BLaER1 treated with 17β-estradiol and CSF1 and Interleukin-3, amounts not matched to agents 10 nM and 100 nM (cell line): Measurements from ENCODE around the gene MPRIP.
A peak's percentile ranks its signal among the peaks of the same experiment; 100 is the strongest.

Experiments
- H3K27ac ChIP-seq, 11 experiments: shearing (Covaris generic); formaldehyde crosslinking; 2 replicates each; pipeline ENCODE4 v1.8.1; 2022
- H3K27me3 ChIP-seq, 11 experiments: shearing (Covaris generic); formaldehyde crosslinking; 2 replicates each; pipeline ENCODE4 v1.8.1; 2022
- H3K36me3 ChIP-seq, 11 experiments: shearing (Covaris generic); formaldehyde crosslinking; 2 replicates each; pipeline ENCODE4 v1.8.1; 2022
- H3K4me1 ChIP-seq, 10 experiments: shearing (Covaris generic); formaldehyde crosslinking; 2 replicates each; pipeline ENCODE4 v1.8.1; 2022
- H3K4me2 ChIP-seq, 11 experiments: shearing (Covaris generic); formaldehyde crosslinking; 2 replicates each; pipeline ENCODE4 v1.8.1; 2022
- H3K4me3 ChIP-seq, 10 experiments: shearing (Covaris generic); formaldehyde crosslinking; 2 replicates each; pipeline ENCODE4 v1.8.1; 2022
- H3K9ac ChIP-seq, 11 experiments: shearing (Covaris generic); formaldehyde crosslinking; 2 replicates each; pipeline ENCODE4 v1.8.1; 2022
- H3K9me3 ChIP-seq, 11 experiments: shearing (Covaris generic); formaldehyde crosslinking; replicated peaks in 1 of 11; 2 replicates each; pipeline ENCODE4 v1.8.1; 2022
- H4K20me1 ChIP-seq, 11 experiments: shearing (Covaris generic); formaldehyde crosslinking; 2 replicates each; pipeline ENCODE4 v1.8.1; 2022
- Cebpa-rat ChIP-seq, 11 experiments: shearing (Covaris generic); IDR thresholded peaks; 2 replicates each; pipeline ENCODE4 v1.8.1; 2022

MPRIP gene

GRCh38 chr17:17051791-17052461 lies 9.7 kb downstream of the MPRIP start:
- Histone ChIP-seq H4K20me1 (peaks cover 61 to 99% (median 94%) of the 10 kb centered on the region in 11 experiments; a peak in 21 of 22 replicates), H3K4me3 (peak overlapping the region in 8 of 10 experiments; percentile 1 to 51 (median 36); a peak in 13 of 20 replicates), H3K4me1 (peaks cover 74 to 100% (median 100%) of the 10 kb centered on the region in 10 experiments), H3K9me3 (peaks cover 0 to 1% (median 0%) of the 10 kb centered on the region in 11 experiments; a peak in 3 of 22 replicates), H3K4me2 (peak overlapping the region; percentile 87 to 99 (median 95)), H3K27me3 (no peaks in the 10 kb centered on the region), H3K9ac (peak overlapping the region in 10 of 11 experiments; percentile 5 to 75 (median 66); a peak in 17 of 22 replicates), H3K36me3 (peaks cover 0 to 19% (median 2%) of the 10 kb centered on the region in 11 experiments; a peak in 5 of 22 replicates), H3K27ac (peak overlapping the region in 9 of 11 experiments; percentile 57 to 82 (median 74); a peak in 19 of 22 replicates)
- TF ChIP-seq Cebpa-rat (IDR thresholded peaks at IDR 0.05) = peak in 1 of 11 experiments; percentile 13; a peak in 1 of 22 replicates

GRCh38 chr17:17052462-17053221 lies 10.4 kb downstream of the MPRIP start:
- H3K4me1 ChIP-seq = peaks cover 71 to 100% (median 100%) of the 10 kb centered on the region in 10 experiments
- H3K4me2 ChIP-seq = peak overlapping the region; percentile 87 to 99 (median 95)
- no peaks in the 10 kb centered on the region for H3K9me3 ChIP-seq
- H3K27ac ChIP-seq = peak overlapping the region in 9 of 11 experiments; percentile 57 to 82 (median 74); a peak in 18 of 22 replicates
- peaks cover 0 to 27% (median 9%) of the 10 kb centered on the region in 11 experiments; a peak in 15 of 22 replicates for H3K36me3 ChIP-seq
- no peaks in the 10 kb centered on the region for H3K27me3 ChIP-seq
- H4K20me1 ChIP-seq = peaks cover 62 to 99% (median 96%) of the 10 kb centered on the region in 11 experiments; a peak in 21 of 22 replicates
- peak overlapping the region in 10 of 11 experiments; percentile 5 to 75 (median 66); a peak in 17 of 22 replicates for H3K9ac ChIP-seq
- peak overlapping the region in 8 of 10 experiments; percentile 1 to 51 (median 36); a peak in 12 of 20 replicates for H3K4me3 ChIP-seq
- TF ChIP-seq Cebpa-rat (IDR thresholded peaks at IDR 0.05) = no peak

GRCh38 chr17:17053446-17054379 lies 11.5 kb downstream of the MPRIP start:
- H3K27ac ChIP-seq = peak overlapping the region in 9 of 11 experiments; percentile 57 to 82 (median 74); a peak in 15 of 22 replicates
- H3K27me3 ChIP-seq = no peaks in the 10 kb centered on the region
- H3K4me2 ChIP-seq = peak overlapping the region; percentile 87 to 99 (median 95)
- H3K36me3 ChIP-seq = peaks cover 0 to 37% (median 16%) of the 10 kb centered on the region in 11 experiments; a peak in 16 of 22 replicates
- peaks cover 61 to 99% (median 96%) of the 10 kb centered on the region in 11 experiments; a peak in 21 of 22 replicates for H4K20me1 ChIP-seq
- peaks cover 61 to 100% (median 100%) of the 10 kb centered on the region in 10 experiments for H3K4me1 ChIP-seq
- no peak for TF ChIP-seq Cebpa-rat (IDR thresholded peaks at IDR 0.05)
- no peaks in the 10 kb centered on the region for H3K9me3 ChIP-seq
- peak overlapping the region in 7 of 11 experiments; percentile 54 to 75 (median 67); a peak in 12 of 22 replicates for H3K9ac ChIP-seq
- peak overlapping the region in 2 of 10 experiments; percentile 3 to 35; a peak in 5 of 20 replicates for H3K4me3 ChIP-seq

- Histone ChIP-seq H3K27ac (peak overlapping the region in 4 of 11 experiments; percentile 22 to 82 (median 65); a peak in 5 of 22 replicates), H3K4me3 (no peak overlapping the region), H3K27me3 (no peaks in the 10 kb centered on the region), H3K36me3 (peaks cover 0 to 44% (median 19%) of the 10 kb centered on the region in 11 experiments; a peak in 16 of 22 replicates), H3K9me3 (no peaks in the 10 kb centered on the region), H3K4me2 (peak overlapping the region; percentile 17 to 99 (median 95); a peak in 18 of 22 replicates), H3K4me1 (peaks cover 62 to 100% (median 100%) of the 10 kb centered on the region in 10 experiments), H4K20me1 (peaks cover 57 to 99% (median 96%) of the 10 kb centered on the region in 11 experiments; a peak in 21 of 22 replicates), H3K9ac (peak overlapping the region in 2 of 11 experiments; percentile 11 to 29; a peak in 1 of 22 replicates)
- TF ChIP-seq Cebpa-rat (IDR thresholded peaks at IDR 0.05) = no peak
Observed at GRCh38 chr17:17054636-17055035, 12.4 kb downstream of the MPRIP start.

- Histone ChIP-seq H3K4me3 (no peak overlapping the region; a peak in 1 of 20 replicates), H3K9ac (peak overlapping the region in 6 of 11 experiments; percentile 16 to 53 (median 36); a peak in 8 of 22 replicates), H4K20me1 (peaks cover 65 to 100% (median 98%) of the 10 kb centered on the region in 11 experiments; a peak in 21 of 22 replicates), H3K27me3 (no peaks in the 10 kb centered on the region), H3K27ac (peak overlapping the region in 8 of 11 experiments; percentile 1 to 82 (median 39); a peak in 12 of 22 replicates), H3K9me3 (no peaks in the 10 kb centered on the region), H3K4me2 (peak overlapping the region; percentile 35 to 99 (median 95)), H3K4me1 (peaks cover 67 to 100% (median 100%) of the 10 kb centered on the region in 10 experiments), H3K36me3 (peaks cover 0 to 50% (median 19%) of the 10 kb centered on the region in 11 experiments; a peak in 16 of 22 replicates)
- TF ChIP-seq Cebpa-rat (IDR thresholded peaks at IDR 0.05) = no peak
Observed at GRCh38 chr17:17055286-17056155, 13.3 kb downstream of the MPRIP start.

- Histone ChIP-seq H3K27ac (peak overlapping the region in 7 of 11 experiments; percentile 1 to 82 (median 51); a peak in 8 of 22 replicates), H3K9me3 (no peaks in the 10 kb centered on the region), H3K27me3 (no peaks in the 10 kb centered on the region), H3K36me3 (peaks cover 0 to 50% (median 21%) of the 10 kb centered on the region in 11 experiments; a peak in 16 of 22 replicates), H3K4me2 (peak overlapping the region; percentile 35 to 99 (median 95)), H4K20me1 (peaks cover 65 to 100% (median 98%) of the 10 kb centered on the region in 11 experiments; a peak in 21 of 22 replicates), H3K4me1 (peaks cover 61 to 100% (median 100%) of the 10 kb centered on the region in 10 experiments), H3K9ac (peak overlapping the region in 2 of 11 experiments; percentile 42 to 53; a peak in 2 of 22 replicates), H3K4me3 (no peak overlapping the region)
- TF ChIP-seq Cebpa-rat (IDR thresholded peaks at IDR 0.05) = no peak
Observed at GRCh38 chr17:17056156-17056539, 13.9 kb downstream of the MPRIP start.
